Fibroblast of skin of abdomen (primary cell): Measurements from ENCODE around the gene NINJ1. TPM values are rescaled to one million over a fixed set of nuclear protein-coding genes. Genes with fewer than 3 reads are reported as not detected.

Experiments
- DNase-seq: peaks from one replicate; pipeline ENCODE4 v3.0.0-alpha.2; 2013
- polyA plus RNA-seq, 2 experiments: library from polyadenylated mRNA; unstranded; fragments of 120-200 nt; gene quantifications; one replicate each; pipeline ENCODE4 v1.2.1, GENCODE V29; 2013; ENCODE audit not compliant: insufficient read length in 2 of 2

Gene NINJ1, protein sequence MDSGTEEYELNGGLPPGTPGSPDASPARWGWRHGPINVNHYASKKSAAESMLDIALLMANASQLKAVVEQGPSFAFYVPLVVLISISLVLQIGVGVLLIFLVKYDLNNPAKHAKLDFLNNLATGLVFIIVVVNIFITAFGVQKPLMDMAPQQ
- polyA plus RNA-seq (2013, experiment 1 of 2; ENCODE audit: insufficient read length): 21.8 TPM
- 21.0 TPM for polyA plus RNA-seq (2013, experiment 2 of 2; ENCODE audit: insufficient read length)

DNA sequence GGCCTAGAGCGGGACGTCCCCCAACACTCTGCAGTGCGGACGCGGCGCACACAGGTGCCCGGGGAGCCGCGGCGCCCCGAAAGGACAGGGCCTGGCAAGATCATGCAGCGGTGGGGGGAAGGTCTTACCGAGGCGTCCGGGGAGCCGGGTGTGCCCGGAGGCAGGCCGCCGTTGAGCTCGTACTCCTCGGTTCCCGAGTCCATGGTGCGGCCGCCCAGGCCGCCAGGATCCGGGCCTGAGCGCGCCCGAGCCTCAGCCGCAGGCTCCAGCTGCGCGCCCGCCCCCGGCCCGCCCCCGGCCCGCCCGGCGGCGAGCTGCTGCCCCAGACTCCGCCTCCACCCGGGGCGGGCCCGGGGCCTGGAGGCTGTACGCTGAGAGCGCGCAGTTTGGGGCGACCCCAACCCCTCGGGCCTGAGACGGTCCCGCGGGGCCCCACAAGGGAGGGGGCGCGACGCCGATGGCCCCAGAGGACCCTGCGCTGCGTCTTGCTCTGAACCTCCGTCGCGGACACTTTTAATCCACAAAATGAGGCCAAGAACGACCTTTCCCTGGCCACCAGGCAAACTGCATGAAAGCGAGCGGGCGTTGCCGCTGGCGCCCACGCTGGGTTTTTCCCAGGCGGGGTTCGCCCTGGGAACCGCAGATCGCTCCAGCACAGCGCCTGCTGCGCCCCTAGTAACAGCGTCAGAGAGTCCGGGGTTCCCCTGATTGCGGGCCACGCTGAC, at the start of gene NINJ1:
NINJ1 (minus strand) TSS at position 237 of the 725 bp plus-strand sequence; CDS start at position 203, 34 bp downstream.
- DNase-seq: peak; percentile 68

DNA sequence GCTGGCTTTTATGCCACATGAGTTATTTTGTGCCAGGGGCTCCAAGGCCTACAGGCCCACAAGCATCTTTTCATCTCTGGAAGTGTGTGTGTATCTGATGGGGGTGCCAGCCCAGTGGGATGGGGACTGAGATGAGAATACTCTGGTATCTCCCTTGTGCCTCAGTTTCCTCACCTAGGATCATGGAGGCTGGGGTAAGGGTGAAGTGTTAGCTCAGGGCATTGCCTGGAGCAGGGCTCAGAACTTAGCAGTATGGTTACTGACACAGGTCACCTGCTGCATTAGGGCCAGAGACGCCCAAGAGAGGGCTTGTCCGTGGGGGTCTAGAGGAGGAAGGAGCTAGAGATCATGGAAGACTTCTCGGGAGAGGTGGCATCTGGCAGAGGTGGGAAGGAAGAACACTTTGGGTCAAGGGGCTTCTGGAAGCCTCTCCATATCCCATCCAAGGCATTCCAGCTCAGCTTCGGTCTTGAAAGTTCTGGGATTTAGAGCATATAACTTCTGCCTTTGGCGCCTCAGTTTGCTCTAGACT, 49.1 kb upstream of the NINJ1 start:
- DNase-seq: no peak

DNA sequence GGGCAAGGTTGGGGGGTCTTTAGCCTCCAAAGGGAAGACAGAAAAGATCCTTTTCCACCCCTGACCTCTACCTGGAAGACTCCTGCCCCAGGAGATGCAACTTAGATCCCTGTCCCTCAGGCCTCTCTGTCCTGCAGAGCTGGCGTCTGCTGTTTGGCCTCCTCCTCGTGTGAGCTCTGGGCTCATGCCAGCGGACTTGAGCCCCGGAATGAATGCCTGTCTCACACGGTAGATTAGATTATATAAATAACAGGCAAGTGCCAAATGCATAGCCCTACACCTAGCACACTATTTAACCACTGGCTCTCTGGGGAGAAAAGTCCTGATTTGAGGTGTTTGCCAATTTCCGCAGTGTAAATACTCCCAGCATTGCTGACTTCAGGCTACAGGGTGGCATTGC, 48.5 kb upstream of the NINJ1 start:
- DNase-seq: no peak

DNA sequence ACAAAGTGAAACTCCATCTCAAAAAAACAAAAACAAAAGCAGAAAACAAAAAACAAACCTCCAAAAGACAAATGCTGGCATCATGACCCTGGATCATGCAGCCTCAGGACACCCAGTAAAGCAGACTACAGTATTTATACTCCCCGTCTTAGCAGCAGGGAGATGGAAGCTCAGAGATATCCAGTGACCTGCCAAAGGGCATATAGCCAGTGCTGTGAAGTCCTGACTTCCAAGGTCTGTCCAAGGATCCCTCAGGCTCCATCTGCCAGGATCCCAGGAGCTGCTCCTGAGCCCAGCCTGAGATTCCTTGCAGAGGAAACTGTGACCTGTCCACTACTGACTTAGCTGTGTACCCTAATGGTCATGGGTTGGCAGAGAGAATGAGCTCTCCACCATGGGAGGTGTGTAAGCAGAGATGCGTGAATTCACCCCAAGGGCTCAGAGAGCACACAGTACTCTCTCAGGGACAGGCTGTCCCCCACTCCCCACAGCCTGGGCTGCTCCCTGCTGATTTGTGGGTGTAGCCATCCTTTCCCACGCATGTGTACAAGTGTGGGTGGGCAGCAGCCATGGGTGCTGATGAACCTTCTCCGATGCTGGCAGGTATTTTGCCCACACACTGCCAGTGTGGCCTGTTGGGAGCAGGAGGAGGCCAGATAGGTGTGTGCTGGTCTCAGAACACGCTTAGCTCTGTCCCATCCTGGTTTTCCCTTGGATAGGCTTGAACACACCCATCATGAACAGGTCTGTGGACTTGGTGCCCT, 47.8 kb upstream of the NINJ1 start:
- no peak for DNase-seq

DNA sequence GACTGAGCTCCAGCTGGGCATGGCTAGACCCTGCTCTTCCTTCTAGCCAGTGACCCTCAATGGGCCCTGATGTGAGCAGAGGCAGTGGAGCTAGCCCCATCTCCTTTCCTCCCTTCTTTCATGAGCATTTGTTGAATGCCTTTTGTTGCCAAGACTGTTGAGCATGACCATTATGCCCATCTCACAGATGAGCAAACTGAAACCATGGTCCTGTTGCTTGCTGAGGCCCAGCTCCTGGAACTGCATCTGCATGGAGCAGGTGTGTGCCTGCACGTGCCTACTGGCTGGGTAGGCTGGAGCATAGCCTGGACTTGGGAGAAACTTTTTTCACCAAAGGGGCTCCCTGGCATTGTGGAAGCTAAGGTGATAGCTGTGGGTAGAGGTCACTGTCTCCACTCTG, 46.9 kb upstream of the NINJ1 start:
- DNase-seq: no peak

DNA sequence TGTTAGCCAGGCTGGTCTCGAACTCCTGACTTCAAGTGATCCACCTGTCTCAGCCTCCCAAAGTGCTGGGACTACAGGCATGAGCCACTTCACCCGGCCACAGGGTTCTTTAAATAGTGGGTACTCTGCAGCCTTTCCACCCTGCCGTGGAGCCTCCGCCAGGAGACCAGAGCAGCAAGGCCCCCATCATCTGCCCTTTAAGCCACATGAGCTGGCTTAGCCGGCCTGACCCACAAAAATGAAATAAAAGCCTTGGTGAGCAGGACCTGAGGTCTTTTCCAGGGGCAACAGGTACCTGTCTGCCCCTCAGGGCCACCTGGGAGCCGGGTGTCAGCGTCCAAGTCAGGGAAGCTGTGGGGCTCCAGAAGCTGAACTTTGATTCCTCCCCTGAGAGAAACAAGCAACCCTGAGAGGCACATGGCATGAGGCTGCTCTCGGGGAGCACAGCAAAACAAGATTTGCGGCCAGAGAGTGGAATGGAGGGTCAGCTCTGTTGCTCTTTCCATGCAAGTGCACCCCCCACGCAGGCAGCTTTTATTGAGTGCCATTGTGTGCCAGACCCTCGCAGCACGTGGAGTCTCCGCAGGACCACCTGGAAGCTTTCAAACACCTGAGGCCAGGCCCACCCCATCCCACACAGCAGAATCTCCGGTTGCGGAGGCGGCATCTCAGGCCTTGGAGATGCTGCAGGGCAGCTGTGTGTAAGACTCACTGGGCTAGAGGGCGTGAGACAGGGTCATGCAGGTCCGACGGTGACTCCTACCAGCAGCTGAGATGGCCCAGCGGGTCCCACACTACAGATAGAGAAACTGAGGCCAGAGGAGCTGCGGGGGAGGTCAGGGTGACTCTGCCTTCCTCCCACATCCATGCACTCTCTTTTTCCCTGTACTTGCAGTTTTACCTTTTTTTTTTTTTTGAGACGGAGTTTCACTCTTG, 45.1 kb upstream of the NINJ1 start:
- DNase-seq: no peak

DNA sequence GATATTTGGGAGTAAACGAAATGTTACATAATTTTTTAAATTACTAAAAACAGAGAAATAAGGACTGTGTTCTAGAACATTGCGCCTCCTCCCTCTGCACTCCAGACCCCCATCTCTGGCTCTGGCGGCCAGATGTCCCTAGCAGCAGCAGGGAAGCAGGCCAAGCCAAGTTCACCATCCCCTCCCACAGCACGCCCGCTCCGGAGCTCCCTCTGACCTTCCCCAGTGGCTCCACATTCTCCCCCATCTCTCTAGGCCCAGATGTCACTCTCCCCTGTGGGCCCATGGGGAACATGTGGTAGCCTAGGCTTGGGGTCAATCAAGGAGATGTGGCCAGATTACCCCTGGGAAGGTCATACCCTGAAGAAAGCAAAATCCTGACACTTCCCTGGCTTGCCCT, 43.6 kb upstream of the NINJ1 start:
- no peak for DNase-seq

DNA sequence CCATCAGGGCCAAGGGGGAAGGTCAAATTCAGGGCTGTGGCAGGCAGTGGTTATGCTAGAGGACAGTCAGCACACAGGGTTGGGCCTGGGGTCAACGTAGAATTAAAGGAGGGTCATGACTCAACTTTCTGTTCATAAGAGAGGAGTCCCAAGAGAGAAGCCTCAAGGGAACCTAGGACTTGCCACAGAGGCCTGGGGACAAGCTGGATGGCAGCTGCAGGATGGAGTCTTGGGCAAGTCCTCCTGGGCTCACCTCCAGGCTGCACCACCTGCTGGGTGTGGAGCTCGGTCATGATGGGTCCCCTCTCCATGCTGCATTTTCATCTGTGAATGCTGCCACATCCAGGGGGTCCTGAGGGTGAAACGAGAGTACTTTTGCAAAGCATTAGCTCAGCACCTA, 40.9 kb upstream of the NINJ1 start:
- no peak for DNase-seq

DNA sequence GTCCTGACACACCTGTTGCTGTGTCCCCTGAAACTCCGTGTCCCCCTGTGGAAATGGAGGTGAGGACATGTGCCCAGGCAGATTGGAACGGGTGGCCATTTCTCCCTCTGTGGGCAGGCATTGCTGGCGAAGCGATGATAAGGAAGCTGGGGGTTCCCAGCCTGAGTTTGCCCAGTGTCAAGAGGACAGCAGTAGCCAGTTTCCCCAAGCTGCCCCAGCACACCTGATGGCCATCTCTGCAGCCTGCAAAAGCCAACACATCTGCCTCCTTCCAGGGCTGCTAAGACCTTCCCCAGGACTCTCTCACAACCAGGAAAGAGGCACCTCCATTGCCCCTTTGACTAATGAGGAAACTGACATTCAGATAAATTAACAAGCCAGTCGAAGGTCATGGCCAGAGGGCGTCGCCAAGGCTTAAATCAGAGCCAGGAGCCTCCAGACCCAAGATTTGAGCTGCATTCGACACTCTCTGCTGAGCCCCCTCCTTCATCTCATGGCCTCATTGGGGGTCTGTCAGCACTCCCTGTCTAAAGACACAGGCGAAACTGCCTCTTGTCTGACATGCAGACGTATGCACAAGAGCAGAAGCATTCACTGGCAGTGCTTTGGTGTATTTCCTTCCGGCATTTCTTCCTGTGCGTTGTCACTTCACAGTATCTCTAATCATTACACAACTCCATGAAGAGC, 39.5 kb upstream of the NINJ1 start:
- no peak for DNase-seq

DNA sequence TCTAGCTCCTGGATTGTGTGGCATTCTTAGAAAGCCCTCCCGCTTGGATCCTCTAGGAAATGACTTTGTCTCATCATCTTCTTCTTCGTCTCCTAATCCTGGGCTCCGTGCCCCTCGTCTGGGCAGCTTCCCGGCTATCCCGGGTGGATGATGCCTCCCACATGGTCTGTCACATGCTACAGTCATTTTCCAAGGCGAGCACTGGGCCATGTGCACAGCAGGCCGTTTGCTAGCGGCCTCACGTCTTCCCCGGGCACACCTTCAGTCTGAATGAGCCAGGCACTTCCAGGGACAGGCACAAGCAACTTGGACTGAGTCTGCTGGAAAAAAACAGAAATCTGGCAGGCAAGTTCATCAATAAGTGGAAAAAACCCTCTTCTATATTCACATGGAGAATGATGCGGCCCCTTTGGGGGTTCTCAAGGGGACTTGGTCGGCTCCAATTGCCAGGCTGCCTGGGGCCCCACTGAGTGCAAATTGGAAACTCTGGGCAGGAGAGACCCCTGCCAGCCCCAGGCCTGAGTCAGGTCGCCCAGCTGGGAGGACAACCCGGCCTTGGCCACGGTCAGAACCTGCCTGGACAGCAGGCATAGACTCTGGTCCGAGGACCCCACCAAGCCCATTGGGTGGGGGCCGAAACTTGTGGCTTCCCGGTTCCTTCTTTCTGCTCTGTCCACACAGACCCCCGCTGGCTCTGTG, 38.8 kb upstream of the NINJ1 start:
- DNase-seq: no peak

DNA sequence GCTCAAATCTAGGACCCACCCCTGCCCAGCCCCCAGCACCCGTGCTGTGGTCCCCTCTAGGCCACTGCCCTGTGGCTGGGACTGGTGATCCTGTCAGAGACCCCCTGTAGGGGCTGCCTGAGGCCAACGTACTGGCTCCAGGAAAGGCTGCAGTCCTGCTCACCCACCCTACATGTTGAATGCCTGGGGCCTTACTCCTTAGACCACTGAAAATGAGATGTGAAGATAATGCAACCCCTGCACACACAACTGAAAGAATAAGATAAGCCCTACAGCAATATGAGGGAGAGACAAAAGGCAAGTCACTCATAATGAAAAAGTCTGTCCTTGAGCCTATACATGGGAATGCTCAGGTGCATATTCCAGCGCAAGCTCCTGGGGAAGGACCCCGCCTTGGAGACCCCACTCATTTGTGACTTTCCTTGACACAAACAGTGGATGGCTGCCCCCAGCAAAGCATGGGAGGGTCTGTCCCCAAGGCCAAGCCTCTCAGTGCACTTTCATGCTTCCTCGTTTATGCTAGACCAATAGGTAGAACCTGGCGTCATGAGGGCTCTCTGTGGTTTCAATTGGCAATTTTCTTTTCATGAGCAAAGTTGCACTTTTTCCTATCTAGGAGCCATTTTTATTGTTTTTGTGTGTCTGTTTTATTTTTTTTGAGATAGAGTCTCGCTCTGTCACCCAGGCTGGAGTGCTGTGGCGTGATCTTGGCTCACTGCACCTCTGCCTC, 37.4 kb upstream of the NINJ1 start:
- no peak for DNase-seq

DNA sequence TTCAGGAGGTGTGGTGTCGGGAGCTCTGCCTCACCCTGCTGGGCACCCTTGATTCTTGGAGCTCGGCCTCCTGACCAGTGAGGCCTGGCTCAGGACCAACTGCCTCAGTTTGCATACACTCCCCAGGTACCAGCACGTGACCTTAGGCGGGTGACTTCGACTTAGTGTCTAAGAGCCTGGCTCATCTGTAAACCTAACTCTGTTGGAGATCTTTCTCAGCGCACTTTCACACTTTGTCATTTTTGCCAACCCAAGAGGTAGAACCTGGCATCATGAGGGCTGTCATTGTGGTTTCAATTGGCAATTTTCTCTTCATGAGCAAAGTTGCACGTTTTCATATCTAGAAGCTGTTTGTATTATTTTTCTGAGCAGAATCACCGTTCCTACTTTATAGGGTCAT, 36.5 kb upstream of the NINJ1 start:
- DNase-seq: no peak

DNA sequence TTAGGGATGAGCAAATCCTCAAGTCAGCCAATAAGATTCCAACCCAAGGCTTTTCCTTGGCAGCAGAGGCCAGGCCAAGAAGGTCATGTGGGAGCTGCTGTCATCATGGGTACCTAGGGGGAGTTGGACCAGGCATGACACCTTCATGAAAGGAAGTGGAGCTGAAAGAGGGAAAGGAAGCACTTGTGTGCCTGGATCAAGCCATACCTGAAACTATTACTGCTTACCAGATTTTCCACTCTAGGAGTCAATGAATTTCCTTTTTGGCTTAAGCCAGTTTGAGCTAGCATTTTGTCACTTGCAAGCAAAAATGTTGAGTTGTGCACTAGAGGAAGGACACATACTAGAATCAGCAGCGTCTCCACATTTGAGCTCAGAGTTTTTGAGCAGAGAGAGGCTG, 35.4 kb upstream of the NINJ1 start:
- DNase-seq: no peak

DNA sequence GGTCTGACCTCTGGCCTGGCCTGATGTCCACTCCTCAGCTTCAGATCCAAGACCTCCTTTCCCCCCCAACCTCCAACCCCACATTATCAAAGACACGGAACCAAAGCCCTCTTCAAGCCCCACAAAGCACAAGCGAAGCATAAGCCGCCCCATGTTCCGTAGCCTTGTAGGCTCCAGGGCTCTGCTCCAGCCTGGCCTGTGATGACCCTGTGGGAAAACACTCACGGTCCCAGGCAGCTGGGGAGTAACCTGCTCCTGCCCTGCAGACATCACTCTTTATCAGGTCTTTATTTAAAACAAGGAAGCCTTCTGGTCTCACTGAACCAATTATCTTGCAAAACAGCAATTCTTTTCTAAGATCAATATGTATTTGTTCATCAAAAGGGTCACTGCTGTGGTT, 34.5 kb upstream of the NINJ1 start:
- no peak for DNase-seq

DNA sequence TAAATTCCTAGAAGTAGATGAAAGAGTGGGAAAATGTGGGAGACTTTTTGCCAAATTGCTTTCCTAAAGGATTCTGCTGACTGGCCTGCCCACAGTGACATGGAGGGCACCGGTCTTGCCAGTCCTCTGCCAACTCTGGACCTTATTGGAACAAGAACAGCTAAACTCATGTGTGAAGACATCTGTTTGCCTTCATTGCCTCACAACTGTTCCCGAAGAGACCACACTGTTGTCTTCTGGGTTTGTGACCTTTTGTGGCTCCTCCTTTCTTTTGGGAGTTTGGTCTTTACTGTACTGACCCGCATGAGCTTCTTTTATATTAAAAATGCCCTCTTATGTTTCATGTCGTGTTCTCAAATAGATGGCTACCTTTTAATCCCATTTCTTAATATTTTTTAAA, 33.8 kb upstream of the NINJ1 start:
- no peak for DNase-seq

DNA sequence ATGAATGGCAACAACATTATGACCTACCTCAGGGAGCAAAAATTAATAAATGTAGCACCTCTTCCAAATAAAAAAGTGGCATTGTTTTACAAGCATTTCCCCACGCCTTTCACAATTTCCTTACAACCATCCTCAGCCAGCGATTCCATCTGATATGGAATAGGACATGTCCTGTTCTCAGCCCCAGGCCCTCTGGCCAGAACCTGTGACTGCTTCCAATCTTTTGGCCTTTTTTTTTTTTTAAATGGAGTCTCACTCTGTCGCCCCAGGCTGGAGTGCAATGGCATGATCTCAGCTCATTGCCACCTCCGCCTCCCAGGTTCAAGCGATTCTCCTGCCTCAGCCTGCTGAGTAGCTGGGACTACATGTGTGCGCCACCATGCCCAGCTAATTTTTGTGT, 33.1 kb upstream of the NINJ1 start:
- no peak for DNase-seq

DNA sequence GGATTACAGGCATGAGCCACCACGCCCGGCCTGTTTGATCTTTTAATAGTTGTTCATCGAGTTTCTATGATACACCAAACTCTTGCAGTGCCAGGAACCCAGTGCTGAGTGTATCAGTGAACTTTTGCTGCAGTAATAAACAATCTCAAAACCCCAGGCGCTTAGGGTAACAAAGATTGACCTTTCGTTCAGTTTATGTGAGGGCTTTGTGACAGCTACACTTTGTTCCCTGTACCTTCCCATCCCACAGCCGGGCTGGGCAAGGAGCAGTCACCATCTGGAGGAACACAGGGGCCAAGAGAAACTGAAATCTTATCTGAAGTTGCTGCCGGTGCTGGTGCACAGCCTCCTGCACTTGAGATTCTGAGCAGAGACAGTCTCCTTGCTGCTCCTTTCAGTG, 32.6 kb upstream of the NINJ1 start:
- DNase-seq: no peak

DNA sequence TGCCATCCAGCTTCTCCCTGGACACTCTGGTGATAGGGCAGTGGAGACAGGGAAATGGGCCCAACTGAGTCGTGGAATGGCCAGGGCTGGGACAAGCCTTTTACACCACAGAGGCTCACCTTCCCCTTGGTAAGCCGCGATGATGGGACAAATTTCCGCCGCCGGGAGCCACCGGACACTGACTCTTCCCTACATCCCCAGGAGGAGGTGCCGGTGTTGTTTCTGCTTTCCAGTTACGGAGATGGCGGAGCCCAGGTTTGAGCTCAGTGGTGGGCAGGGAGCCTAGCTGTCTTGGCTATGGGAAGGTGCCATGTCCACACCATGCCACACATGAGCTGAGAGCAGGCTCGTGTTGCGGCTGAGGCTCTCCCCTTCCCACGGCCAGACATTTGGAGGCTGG, 30.0 kb upstream of the NINJ1 start:
- no peak for DNase-seq

DNA sequence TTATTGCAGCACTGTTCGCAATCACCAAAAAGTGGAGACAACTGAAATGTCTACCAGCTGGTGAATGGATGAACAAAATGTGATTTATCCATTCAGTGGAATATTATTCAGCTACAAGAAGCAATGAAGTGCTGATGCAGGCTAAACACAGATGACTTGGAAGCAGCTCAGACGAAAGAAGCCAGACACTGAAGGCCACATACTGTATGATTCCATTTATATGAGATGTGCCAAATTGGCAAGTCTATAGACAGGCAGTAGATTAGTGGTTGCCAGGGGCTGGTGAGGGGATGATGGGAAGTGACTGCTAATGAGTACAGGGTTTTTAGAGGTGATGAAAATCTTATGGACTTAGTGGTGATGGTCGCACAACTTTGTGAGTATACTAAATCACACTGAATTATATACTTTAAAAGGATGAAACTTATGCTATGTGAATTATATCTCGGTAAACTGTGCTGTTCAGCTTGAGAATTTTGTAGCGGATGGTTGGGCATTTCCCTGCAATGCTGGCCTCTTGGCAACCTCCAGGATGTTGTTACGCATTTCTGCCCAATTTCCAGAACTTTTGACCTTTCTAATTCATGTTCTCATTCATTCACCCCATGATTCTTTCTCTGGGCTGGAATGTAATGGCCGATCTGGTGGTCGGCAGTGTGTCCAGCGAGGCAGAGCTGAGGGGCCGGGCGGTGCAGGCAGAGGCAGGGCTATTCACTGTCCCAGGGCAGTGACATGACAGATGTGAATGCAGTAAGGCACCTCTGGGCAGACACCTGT, 27.9 kb upstream of the NINJ1 start:
- peak; percentile 19 for DNase-seq
